Measurements from ENCODE around the gene ERP44. TPM values are rescaled to one million over a fixed set of nuclear protein-coding genes. Genes with fewer than 3 reads are reported as not detected.

ERP44 gene
- total RNA-seq, 6 experiments from 2014 or later: 16.8 to 21.4 (median 18.5) TPM

- TF ChIP-seq POLR2A (IDR thresholded peaks at IDR 0.05): no peak
- TF ChIP-seq CTCF (IDR thresholded peaks at IDR 0.05): no peak
- DNase-seq (no peak), ATAC-seq (no peak)
- Histone ChIP-seq H3K27ac (no peak overlapping the region), H3K4me1 (no peaks in the 10 kb centered on the region), H3K27me3 (no peaks in the 10 kb centered on the region), H3K4me3 (no peak overlapping the region), H3K9me3 (no peaks in the 10 kb centered on the region), H3K36me3 (peaks cover 0 to 9% (median 3%) of the 10 kb centered on the region in 4 donors)
- intact Hi-C loops (cut with DNase I): loop anchor here in 1 of 2 donors (10.0 kb wide), 1 partner anchor 203 kb away; no protein-coding TSS in a partner anchor
- WGBS (ENCODE audit: insufficient coverage, low coverage, low lambda C conversion rate, missing lambda C conversion rate): 74% methylated on average over 3 of the region's 3 CpGs
These were observed 76.9 kb downstream of the ERP44 start for GRCh38 chr9:100021931-100022330.

GRCh38 chr9:100020121-100020795, 78.5 kb downstream of the ERP44 start:
- TF ChIP-seq CTCF (IDR thresholded peaks at IDR 0.05): no peak
- TF ChIP-seq POLR2A (IDR thresholded peaks at IDR 0.05): no peak
- Histone ChIP-seq H3K27me3 (no peaks in the 10 kb centered on the region), H3K36me3 (peaks cover 0 to 26% (median 9%) of the 10 kb centered on the region in 4 donors), H3K4me1 (no peaks in the 10 kb centered on the region), H3K4me3 (no peak overlapping the region), H3K27ac (no peak overlapping the region), H3K9me3 (no peaks in the 10 kb centered on the region)
- WGBS (ENCODE audit: insufficient coverage, low coverage, low lambda C conversion rate, missing lambda C conversion rate): 96% methylated on average over 5 of the region's 5 CpGs
- ATAC-seq (no peak), DNase-seq (no peak)
- intact Hi-C loops (cut with DNase I): loop anchor here in 1 of 2 donors (10.0 kb wide), 1 partner anchor 205 kb away; no protein-coding TSS in a partner anchor

GRCh38 chr9:100019541-100019940, 79.3 kb downstream of the ERP44 start:
- no peak for DNase-seq
- Histone ChIP-seq H3K4me1 (no peaks in the 10 kb centered on the region), H3K27ac (no peak overlapping the region), H3K36me3 (peaks cover 0 to 27% (median 9%) of the 10 kb centered on the region in 4 donors), H3K9me3 (no peaks in the 10 kb centered on the region), H3K4me3 (no peak overlapping the region), H3K27me3 (no peaks in the 10 kb centered on the region)
- TF ChIP-seq CTCF (IDR thresholded peaks at IDR 0.05) (no peak), POLR2A (IDR thresholded peaks at IDR 0.05) (no peak)
- intact Hi-C loops (cut with DNase I): no loop called here
- no peak for ATAC-seq
- WGBS (ENCODE audit: insufficient coverage, low coverage, low lambda C conversion rate, missing lambda C conversion rate): 100% methylated on average over 1 of the region's 1 CpG

- ATAC-seq (no peak), DNase-seq (no peak)
- Histone ChIP-seq H3K4me1 (no peaks in the 10 kb centered on the region), H3K9me3 (no peaks in the 10 kb centered on the region), H3K27ac (no peak overlapping the region), H3K36me3 (peaks cover 0 to 27% (median 9%) of the 10 kb centered on the region in 4 donors), H3K4me3 (no peak overlapping the region), H3K27me3 (no peaks in the 10 kb centered on the region)
- intact Hi-C loops (cut with DNase I): no loop called here
- TF ChIP-seq POLR2A (IDR thresholded peaks at IDR 0.05) (no peak), CTCF (IDR thresholded peaks at IDR 0.05) (no peak)
These were observed 84.0 kb downstream of the ERP44 start for GRCh38 chr9:100014846-100015245.

Data from right lobe of liver (tissue), 6 donors.